Measurements from ENCODE around the gene TBC1D2B. TPM values are rescaled to one million over a fixed set of nuclear protein-coding genes. Genes with fewer than 3 reads are reported as not detected.
A peak's percentile ranks its signal among the peaks of the same experiment; 100 is the strongest.

Gene TBC1D2B
- total and polyA plus RNA-seq, 2 experiments from 2014 or later = 24.8 to 38.4 TPM

DNA sequence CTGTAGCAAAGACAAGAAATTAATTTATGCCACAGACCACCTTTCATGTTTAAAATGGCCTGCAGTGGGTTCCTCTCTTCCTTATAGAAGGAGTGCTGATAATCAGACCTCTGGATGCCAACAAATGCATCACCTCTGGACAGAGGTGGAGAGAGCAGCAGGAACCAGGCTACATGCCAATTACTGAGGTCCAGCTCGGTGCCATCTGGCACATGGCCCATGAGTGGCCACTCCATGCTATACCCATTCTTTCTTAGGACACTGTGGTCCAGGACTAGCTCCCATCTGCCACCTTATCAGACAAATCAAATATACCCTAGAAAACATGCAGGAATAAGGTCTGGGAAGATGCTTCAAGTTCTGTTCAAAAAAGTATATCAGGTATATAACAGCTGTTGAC, 60.7 kb downstream of the TBC1D2B start:
- H3K27ac ChIP-seq = no peak overlapping the region
- H3K4me2 ChIP-seq = no peak overlapping the region
- H3K36me3 ChIP-seq (replicated peaks; ENCODE audit: insufficient read depth, low read depth) = no peaks in the 10 kb centered on the region
- no peaks in the 10 kb centered on the region for H3K9me3 ChIP-seq (ENCODE audit: low read depth)
- H3K79me2 ChIP-seq = peaks cover 11% of the 10 kb centered on the region
- DNase-seq (ENCODE audit: low spot score) = no peak
- H2AFZ ChIP-seq = no peak overlapping the region
- 94% methylated on average over 1 of the region's 1 CpG for WGBS (ENCODE audit: low lambda C conversion rate, missing lambda C conversion rate)
- peaks cover 29% of the 10 kb centered on the region for H3K4me1 ChIP-seq (ENCODE audit: insufficient read depth)
- no peaks in the 10 kb centered on the region for H3K27me3 ChIP-seq
- H3K4me3 ChIP-seq = no peak overlapping the region
- H4K20me1 ChIP-seq (ENCODE audit: insufficient read depth, poor library complexity, severe bottlenecking) = no peaks in the 10 kb centered on the region
- H3K9me2 ChIP-seq (replicated peaks; ENCODE audit: insufficient read depth) = no peaks in the 10 kb centered on the region
- TF ChIP-seq EZH2phosphoT487 (IDR thresholded peaks at IDR 0.05; ENCODE audit: low read depth, severe bottlenecking, unreplicated experiment) (no peak), EZH2 (IDR thresholded peaks at IDR 0.05; ENCODE audit: borderline replicate concordance) (no peak)
- TF ChIP-seq, protein P1, sequence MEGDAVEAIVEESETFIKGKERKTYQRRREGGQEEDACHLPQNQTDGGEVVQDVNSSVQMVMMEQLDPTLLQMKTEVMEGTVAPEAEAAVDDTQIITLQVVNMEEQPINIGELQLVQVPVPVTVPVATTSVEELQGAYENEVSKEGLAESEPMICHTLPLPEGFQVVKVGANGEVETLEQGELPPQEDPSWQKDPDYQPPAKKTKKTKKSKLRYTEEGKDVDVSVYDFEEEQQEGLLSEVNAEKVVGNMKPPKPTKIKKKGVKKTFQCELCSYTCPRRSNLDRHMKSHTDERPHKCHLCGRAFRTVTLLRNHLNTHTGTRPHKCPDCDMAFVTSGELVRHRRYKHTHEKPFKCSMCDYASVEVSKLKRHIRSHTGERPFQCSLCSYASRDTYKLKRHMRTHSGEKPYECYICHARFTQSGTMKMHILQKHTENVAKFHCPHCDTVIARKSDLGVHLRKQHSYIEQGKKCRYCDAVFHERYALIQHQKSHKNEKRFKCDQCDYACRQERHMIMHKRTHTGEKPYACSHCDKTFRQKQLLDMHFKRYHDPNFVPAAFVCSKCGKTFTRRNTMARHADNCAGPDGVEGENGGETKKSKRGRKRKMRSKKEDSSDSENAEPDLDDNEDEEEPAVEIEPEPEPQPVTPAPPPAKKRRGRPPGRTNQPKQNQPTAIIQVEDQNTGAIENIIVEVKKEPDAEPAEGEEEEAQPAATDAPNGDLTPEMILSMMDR (IDR thresholded peaks at IDR 0.05; ENCODE audit: poor library complexity) = no peak

DNA sequence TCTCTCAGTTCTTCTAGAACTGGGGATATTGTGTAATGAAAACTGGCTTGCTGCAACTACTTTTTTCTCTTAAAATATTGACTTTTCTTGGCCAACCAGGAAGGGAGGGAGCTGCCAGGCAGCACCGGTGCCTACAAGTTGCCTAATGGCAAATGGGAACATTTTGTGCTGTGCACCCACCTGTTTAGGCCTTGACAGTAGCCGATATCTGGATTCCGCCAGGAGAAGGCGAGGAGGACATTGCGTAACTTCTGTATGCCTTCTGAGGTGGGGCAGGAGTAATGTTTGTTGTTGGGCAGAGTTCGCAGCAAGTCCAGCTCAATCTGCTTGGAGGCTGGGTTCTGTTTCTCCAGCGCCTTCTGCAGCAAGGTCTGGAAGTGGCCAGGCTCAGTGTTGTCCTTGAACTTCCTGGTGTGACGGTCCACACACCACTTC, 64.9 kb downstream of the TBC1D2B start:
- peaks cover 18% of the 10 kb centered on the region for H3K79me2 ChIP-seq
- no peaks in the 10 kb centered on the region for H3K27me3 ChIP-seq
- H3K4me2 ChIP-seq = peak overlapping the region; percentile 47
- no peak overlapping the region for H3K4me3 ChIP-seq
- H4K20me1 ChIP-seq (ENCODE audit: insufficient read depth, poor library complexity, severe bottlenecking) = no peaks in the 10 kb centered on the region
- WGBS (ENCODE audit: low lambda C conversion rate, missing lambda C conversion rate) = 57% methylated on average over 8 of the region's 8 CpGs
- no peak overlapping the region for H2AFZ ChIP-seq
- peak; percentile 80 for DNase-seq (ENCODE audit: low spot score)
- H3K9me2 ChIP-seq (replicated peaks; ENCODE audit: insufficient read depth) = no peaks in the 10 kb centered on the region
- H3K4me1 ChIP-seq (ENCODE audit: insufficient read depth) = peaks cover 17% of the 10 kb centered on the region
- peak overlapping the region; percentile 78 for H3K27ac ChIP-seq
- TF ChIP-seq EZH2phosphoT487 (IDR thresholded peaks at IDR 0.05; ENCODE audit: low read depth, severe bottlenecking, unreplicated experiment) = no peak
- no peak for TF ChIP-seq EZH2 (IDR thresholded peaks at IDR 0.05; ENCODE audit: borderline replicate concordance)
- TF ChIP-seq, protein P1 (IDR thresholded peaks at IDR 0.05; ENCODE audit: poor library complexity) = no peak
- H3K9me3 ChIP-seq (ENCODE audit: low read depth) = no peaks in the 10 kb centered on the region
- H3K36me3 ChIP-seq (replicated peaks; ENCODE audit: insufficient read depth, low read depth) = no peaks in the 10 kb centered on the region

DNA sequence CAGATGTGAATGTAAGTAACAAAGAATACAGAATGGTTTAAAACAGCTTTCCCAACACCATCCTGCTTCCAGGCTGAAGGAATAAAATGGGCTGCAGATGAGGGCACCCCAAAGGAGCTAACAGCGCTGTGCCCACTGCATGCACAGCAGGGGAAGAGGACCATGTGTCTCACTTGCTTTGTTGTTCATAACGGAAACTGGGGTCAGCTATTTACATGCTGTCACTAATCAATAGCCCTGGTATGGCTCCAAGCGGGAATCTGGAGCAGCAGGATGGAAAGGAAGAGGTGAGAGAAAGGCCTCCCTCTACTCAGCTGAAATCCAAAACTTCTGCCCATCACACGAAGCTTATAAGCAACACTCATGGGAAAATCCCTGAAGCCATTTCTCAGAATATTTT, 67.4 kb downstream of the TBC1D2B start:
- no peak overlapping the region for H3K4me2 ChIP-seq
- H3K4me1 ChIP-seq (ENCODE audit: insufficient read depth) = peaks cover 17% of the 10 kb centered on the region
- TF ChIP-seq EZH2phosphoT487 (IDR thresholded peaks at IDR 0.05; ENCODE audit: low read depth, severe bottlenecking, unreplicated experiment) = no peak
- TF ChIP-seq, protein P1 (IDR thresholded peaks at IDR 0.05; ENCODE audit: poor library complexity) = no peak
- TF ChIP-seq EZH2 (IDR thresholded peaks at IDR 0.05; ENCODE audit: borderline replicate concordance) = no peak
- H2AFZ ChIP-seq = no peak overlapping the region
- H3K4me3 ChIP-seq = no peak overlapping the region
- no peaks in the 10 kb centered on the region for H4K20me1 ChIP-seq (ENCODE audit: insufficient read depth, poor library complexity, severe bottlenecking)
- DNase-seq (ENCODE audit: low spot score) = no peak
- H3K27ac ChIP-seq = no peak overlapping the region
- H3K36me3 ChIP-seq (replicated peaks; ENCODE audit: insufficient read depth, low read depth) = no peaks in the 10 kb centered on the region
- 94% methylated on average over 4 of the region's 4 CpGs for WGBS (ENCODE audit: low lambda C conversion rate, missing lambda C conversion rate)
- no peaks in the 10 kb centered on the region for H3K9me2 ChIP-seq (replicated peaks; ENCODE audit: insufficient read depth)
- no peaks in the 10 kb centered on the region for H3K9me3 ChIP-seq (ENCODE audit: low read depth)
- peaks cover 13% of the 10 kb centered on the region for H3K79me2 ChIP-seq
- H3K27me3 ChIP-seq = no peaks in the 10 kb centered on the region
